SK-N-SH treated with all-trans-retinoic acid at 6 μM for 48 hours (cell line): ENCODE measurements around the gene CBFA2T3.

Experiments used
- ARNTL ChIP-seq: fragments of 450-650 bp; formaldehyde crosslinking; IDR thresholded peaks from 2 replicates; pipeline ENCODE4 v1.5.0; 2020; ENCODE audit warnings: low read depth, mild to moderate bottlenecking, moderate library complexity, borderline replicate concordance
- ISL1 ChIP-seq: fragments of 250-450 bp; sonication (Bioruptor Pico); IDR thresholded peaks from 2 replicates; pipeline ENCODE4 v2.1.2; 2022; ENCODE audit warnings: mild to moderate bottlenecking, moderate library complexity
- TCF4 ChIP-seq: fragments of 250-450 bp; sonication (Bioruptor Pico); IDR thresholded peaks from 2 replicates; pipeline ENCODE4 v1.8.0; 2021; ENCODE audit warnings: mild to moderate bottlenecking, moderate library complexity, borderline replicate concordance
- ZC3H10 ChIP-seq: fragments of 250-450 bp; sonication (Bioruptor Pico); IDR thresholded peaks from 2 replicates; pipeline ENCODE4 v1.5.1; 2021; ENCODE audit warnings: mild to moderate bottlenecking, moderate library complexity
- ZFP3 ChIP-seq: fragments of 250-450 bp; sonication (Bioruptor Pico); IDR thresholded peaks from 2 replicates; pipeline ENCODE4 v1.5.0; 2020; ENCODE audit warnings: mild to moderate bottlenecking, moderate library complexity
- ZFP30 ChIP-seq: fragments of 450-650 bp; formaldehyde crosslinking; IDR thresholded peaks from 2 replicates; pipeline ENCODE4 v1.5.0; 2022; ENCODE audit warnings: mild to moderate bottlenecking, moderate library complexity
- ZNF70 ChIP-seq: fragments of 450-650 bp; formaldehyde crosslinking; IDR thresholded peaks from 2 replicates; pipeline ENCODE4 v1.5.0; 2020; ENCODE audit warnings: mild to moderate bottlenecking, moderate library complexity
- ZNF8 ChIP-seq: fragments of 450-650 bp; formaldehyde crosslinking; IDR thresholded peaks from 2 replicates; pipeline ENCODE4 v1.5.0; 2020; ENCODE audit warnings: mild to moderate bottlenecking, moderate library complexity
- TF ChIP-seq, protein P1 (sequence below): fragments of 250-450 bp; sonication (Bioruptor Pico); IDR thresholded peaks from 2 replicates; pipeline ENCODE4 v1.5.0; 2020; ENCODE audit warnings: mild to moderate bottlenecking, moderate library complexity
- TF ChIP-seq, protein P2 (sequence below): fragments of 250-450 bp; sonication (Bioruptor Pico); IDR thresholded peaks from 2 replicates; pipeline ENCODE4 v1.5.1; 2020; ENCODE audit warnings: low read depth, mild to moderate bottlenecking, moderate library complexity
- TF ChIP-seq, protein P3 (sequence below): fragments of 250-450 bp; sonication (Bioruptor Pico); IDR thresholded peaks from 2 replicates; pipeline ENCODE4 v1.5.1; 2021; ENCODE audit warnings: mild to moderate bottlenecking, moderate library complexity
- TF ChIP-seq, protein P4 (sequence below): fragments of 250-450 bp; sonication (Bioruptor Pico); IDR thresholded peaks from 2 replicates; pipeline ENCODE4 v1.8.0; 2020; ENCODE audit warnings: mild to moderate bottlenecking, moderate library complexity, borderline replicate concordance

DNA sequence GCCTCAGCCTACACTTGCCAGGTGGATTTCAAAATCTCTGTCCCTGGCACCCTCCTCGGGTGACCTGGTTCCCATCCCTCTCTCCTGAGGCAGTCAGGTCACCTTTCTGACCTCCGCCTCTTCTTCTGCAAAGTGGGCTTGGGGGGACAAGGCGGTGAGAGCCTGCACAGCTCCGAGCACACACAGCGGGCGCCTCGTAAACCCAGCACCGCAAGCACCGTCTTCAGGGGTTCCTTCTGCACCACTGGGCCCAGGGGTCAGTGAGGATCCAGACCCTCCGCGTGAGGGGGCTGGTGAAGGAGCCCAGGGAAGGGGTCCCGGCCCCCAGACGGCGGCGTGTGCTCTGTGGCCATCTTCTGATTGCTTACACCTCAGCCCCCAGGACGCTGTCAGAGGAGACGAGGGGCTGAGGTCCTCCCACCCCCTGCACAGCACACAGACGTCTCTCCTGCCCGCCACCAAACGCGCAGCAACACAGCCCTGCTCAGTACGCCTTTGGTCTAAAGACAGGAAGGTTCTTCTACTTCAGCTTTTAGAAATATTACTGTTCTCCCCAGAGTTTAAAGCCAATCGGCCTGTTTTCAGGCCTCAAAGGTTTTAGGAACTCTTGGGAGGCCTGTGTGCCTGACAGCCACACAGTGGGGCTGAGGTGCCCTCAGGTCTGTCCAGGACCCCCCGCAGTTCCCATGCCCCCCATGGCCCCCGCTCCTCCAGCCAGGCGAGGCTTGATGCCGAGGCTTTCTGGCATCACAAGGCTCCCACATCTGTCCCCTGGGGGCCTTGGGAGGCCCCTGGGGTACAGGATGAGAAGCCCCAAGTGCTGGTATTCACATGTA lies 2.7 kb downstream of the CBFA2T3 start:
- no peak for TF ChIP-seq ZFP3
- no peak for TF ChIP-seq ZC3H10 (CRISPR knock-in tag)
- TF ChIP-seq ISL1 (CRISPR knock-in tag), result no peak
- TF ChIP-seq ZNF8, result no peak
- TF ChIP-seq TCF4 (CRISPR knock-in tag), result no peak
- TF ChIP-seq, protein P1, sequence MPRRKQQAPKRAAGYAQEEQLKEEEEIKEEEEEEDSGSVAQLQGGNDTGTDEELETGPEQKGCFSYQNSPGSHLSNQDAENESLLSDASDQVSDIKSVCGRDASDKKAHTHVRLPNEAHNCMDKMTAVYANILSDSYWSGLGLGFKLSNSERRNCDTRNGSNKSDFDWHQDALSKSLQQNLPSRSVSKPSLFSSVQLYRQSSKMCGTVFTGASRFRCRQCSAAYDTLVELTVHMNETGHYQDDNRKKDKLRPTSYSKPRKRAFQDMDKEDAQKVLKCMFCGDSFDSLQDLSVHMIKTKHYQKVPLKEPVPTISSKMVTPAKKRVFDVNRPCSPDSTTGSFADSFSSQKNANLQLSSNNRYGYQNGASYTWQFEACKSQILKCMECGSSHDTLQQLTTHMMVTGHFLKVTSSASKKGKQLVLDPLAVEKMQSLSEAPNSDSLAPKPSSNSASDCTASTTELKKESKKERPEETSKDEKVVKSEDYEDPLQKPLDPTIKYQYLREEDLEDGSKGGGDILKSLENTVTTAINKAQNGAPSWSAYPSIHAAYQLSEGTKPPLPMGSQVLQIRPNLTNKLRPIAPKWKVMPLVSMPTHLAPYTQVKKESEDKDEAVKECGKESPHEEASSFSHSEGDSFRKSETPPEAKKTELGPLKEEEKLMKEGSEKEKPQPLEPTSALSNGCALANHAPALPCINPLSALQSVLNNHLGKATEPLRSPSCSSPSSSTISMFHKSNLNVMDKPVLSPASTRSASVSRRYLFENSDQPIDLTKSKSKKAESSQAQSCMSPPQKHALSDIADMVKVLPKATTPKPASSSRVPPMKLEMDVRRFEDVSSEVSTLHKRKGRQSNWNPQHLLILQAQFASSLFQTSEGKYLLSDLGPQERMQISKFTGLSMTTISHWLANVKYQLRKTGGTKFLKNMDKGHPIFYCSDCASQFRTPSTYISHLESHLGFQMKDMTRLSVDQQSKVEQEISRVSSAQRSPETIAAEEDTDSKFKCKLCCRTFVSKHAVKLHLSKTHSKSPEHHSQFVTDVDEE (CRISPR knock-in tag), result no peak
- TF ChIP-seq, protein P2, sequence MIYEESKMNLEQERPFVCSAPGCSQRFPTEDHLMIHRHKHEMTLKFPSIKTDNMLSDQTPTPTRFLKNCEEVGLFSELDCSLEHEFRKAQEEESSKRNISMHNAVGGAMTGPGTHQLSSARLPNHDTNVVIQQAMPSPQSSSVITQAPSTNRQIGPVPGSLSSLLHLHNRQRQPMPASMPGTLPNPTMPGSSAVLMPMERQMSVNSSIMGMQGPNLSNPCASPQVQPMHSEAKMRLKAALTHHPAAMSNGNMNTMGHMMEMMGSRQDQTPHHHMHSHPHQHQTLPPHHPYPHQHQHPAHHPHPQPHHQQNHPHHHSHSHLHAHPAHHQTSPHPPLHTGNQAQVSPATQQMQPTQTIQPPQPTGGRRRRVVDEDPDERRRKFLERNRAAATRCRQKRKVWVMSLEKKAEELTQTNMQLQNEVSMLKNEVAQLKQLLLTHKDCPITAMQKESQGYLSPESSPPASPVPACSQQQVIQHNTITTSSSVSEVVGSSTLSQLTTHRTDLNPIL, result no peak
- no peak for TF ChIP-seq ARNTL (CRISPR knock-in tag)
- TF ChIP-seq, protein P3, sequence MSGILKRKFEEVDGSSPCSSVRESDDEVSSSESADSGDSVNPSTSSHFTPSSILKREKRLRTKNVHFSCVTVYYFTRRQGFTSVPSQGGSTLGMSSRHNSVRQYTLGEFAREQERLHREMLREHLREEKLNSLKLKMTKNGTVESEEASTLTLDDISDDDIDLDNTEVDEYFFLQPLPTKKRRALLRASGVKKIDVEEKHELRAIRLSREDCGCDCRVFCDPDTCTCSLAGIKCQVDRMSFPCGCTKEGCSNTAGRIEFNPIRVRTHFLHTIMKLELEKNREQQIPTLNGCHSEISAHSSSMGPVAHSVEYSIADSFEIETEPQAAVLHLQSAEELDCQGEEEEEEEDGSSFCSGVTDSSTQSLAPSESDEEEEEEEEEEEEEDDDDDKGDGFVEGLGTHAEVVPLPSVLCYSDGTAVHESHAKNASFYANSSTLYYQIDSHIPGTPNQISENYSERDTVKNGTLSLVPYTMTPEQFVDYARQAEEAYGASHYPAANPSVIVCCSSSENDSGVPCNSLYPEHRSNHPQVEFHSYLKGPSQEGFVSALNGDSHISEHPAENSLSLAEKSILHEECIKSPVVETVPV (CRISPR knock-in tag), result no peak
- no peak for TF ChIP-seq ZFP30 (CRISPR knock-in tag)
- TF ChIP-seq ZNF70, result no peak
- TF ChIP-seq, protein P4, sequence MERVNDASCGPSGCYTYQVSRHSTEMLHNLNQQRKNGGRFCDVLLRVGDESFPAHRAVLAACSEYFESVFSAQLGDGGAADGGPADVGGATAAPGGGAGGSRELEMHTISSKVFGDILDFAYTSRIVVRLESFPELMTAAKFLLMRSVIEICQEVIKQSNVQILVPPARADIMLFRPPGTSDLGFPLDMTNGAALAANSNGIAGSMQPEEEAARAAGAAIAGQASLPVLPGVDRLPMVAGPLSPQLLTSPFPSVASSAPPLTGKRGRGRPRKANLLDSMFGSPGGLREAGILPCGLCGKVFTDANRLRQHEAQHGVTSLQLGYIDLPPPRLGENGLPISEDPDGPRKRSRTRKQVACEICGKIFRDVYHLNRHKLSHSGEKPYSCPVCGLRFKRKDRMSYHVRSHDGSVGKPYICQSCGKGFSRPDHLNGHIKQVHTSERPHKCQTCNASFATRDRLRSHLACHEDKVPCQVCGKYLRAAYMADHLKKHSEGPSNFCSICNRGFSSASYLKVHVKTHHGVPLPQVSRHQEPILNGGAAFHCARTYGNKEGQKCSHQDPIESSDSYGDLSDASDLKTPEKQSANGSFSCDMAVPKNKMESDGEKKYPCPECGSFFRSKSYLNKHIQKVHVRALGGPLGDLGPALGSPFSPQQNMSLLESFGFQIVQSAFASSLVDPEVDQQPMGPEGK, result no peak
